Measurements from ENCODE around the gene FCHO1. TPM values are rescaled to one million over a fixed set of nuclear protein-coding genes. Genes with fewer than 3 reads are reported as not detected.
A peak's percentile ranks its signal among the peaks of the same experiment; 100 is the strongest.

The FCHO1 gene
- total and polyA plus RNA-seq, 3 donors from 2014 or later = 9.8 to 15.6 (median 12.8) TPM

DNA sequence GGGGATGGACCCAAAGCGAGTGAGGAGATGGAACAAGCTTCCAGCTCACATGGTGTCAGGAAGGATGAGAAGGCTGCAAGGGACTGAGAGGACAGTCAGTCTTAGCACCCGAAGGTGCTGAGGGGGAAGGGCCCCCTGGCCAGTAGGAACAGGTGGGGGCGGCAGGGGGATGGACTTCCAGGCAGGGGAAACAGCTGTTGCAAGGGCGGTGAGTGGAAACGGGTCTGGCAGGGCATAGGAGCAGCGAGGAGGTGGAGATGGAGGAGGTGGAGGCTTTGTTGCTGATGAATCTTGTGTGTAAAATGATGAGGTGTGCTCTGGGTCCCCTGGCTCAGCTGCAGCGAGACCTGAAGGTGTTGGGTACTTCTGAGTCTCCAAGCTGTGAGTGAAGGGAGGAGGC is 30.8 kb upstream of the FCHO1 start:
- TF ChIP-seq POLR2A (IDR thresholded peaks at IDR 0.05) (no peak), CTCF (IDR thresholded peaks at IDR 0.05) (no peak)
- no peak overlapping the region for H3K27ac ChIP-seq
- intact Hi-C loops (cut with DNase I; ENCODE audit: low total_unique reads) = no loop called here

DNA sequence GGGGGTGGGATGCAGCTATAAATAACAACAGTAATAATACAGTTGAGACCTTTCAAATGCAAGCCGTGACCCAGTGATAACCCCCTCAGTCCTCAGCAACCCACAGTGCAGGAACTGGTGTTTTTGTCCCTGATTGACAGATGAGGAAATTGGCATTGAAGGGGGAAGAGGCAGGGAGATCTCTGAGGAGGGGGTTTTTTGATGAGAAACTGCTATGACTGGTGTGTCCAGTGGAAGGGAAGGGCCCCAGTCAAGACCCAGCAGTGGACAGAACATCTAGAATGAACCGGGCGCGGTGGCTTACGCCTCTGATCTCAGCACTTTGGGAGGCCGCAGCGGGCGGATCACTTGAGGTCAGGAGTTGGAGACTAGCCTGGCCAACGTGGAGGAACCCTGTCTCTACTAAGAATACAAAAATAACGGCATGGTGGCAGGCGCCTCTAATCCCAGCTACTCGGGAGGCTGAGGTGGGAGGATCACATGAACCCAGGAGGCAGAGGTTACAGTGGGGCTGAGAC is 30.1 kb upstream of the FCHO1 start:
- TF ChIP-seq POLR2A (IDR thresholded peaks at IDR 0.05) = no peak
- Histone ChIP-seq H3K36me3 (ENCODE audit: low read depth, missing control alignments) (no peaks in the 10 kb centered on the region), H3K4me1 (peaks cover 26% of the 10 kb centered on the region), H3K4me3 (no peak overlapping the region), H3K9me3 (no peaks in the 10 kb centered on the region), H3K27me3 (no peaks in the 10 kb centered on the region), H3K27ac (no peak overlapping the region)
- no peak for DNase-seq
- intact Hi-C loops (cut with DNase I; ENCODE audit: low total_unique reads) = no loop called here
- 62 to 72% methylated on average over 10 to 12 of the region's 12 CpGs for WGBS, 2 donors

More for the DNA sequence above, 30.8 kb upstream of the FCHO1 start:
- no peak for DNase-seq
- H3K36me3 ChIP-seq (ENCODE audit: low read depth, missing control alignments) = no peaks in the 10 kb centered on the region
- 7 to 8% methylated on average over 7 of the region's 7 CpGs for WGBS, 2 donors
- H3K27me3 ChIP-seq = no peaks in the 10 kb centered on the region
- peaks cover 25% of the 10 kb centered on the region for H3K4me1 ChIP-seq
- H3K4me3 ChIP-seq = peak overlapping the region; percentile 63 to 83
- no peaks in the 10 kb centered on the region for H3K9me3 ChIP-seq

DNA sequence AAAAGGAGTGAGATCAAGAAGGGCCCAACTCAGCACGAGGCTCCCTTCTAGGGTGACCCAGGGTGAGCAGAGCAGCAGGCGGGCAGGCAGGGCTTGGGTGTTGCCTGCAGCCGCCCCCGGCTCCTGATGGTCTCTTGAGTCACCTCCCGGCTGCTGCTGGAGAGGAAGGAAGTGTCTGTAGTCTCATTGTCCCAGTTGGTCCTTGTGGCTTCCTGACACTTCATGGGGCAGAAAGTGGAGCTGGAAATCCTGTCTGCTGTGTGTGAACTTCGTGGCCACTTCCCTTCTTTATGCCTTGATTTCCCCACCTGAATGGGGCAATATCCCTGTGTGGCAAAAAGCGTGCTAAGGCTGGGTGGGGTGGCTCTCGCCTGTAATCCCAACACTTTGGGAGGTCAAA is 29.5 kb upstream of the FCHO1 start:
- Histone ChIP-seq H3K27me3 (no peaks in the 10 kb centered on the region), H3K27ac (no peak overlapping the region), H3K9me3 (no peaks in the 10 kb centered on the region), H3K4me3 (no peak overlapping the region), H3K4me1 (peaks cover 33% of the 10 kb centered on the region), H3K36me3 (ENCODE audit: low read depth, missing control alignments) (no peaks in the 10 kb centered on the region)
- no peak for TF ChIP-seq CTCF (IDR thresholded peaks at IDR 0.05)
- 61 to 66% methylated on average over 3 to 8 of the region's 8 CpGs for WGBS, 2 donors
- intact Hi-C loops (cut with DNase I; ENCODE audit: low total_unique reads) = no loop called here
- DNase-seq = no peak

DNA sequence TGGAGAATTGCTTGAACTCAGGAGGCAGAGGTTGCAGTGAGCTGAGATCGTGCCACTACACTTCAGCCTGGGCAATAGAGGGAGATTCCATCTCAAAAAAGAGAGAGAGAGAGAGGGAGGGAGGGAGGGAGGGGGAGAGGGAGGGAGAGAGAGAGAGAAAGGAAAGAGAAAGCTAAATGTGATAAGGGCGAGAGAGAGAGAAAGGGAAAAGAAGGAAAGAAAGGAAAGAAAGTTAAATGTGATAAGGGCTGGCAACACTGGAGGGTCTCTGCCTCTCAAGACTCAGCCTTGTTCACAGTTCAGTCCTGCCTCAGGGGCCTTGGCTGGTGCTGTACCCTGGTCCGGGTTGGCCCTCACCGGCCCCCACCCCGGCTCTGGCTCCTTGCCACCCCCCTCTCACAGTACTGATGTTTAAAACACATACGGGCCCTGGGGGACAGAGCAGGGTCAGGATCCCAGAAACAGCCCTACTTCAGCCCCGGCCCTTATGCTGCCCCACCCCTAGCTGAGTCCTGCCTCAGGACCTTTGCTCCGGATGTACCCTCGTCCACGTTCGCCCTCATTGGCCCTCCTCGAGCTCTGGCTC is 28.5 kb upstream of the FCHO1 start:
- Histone ChIP-seq H3K36me3 (ENCODE audit: low read depth, missing control alignments) (no peaks in the 10 kb centered on the region), H3K4me1 (peaks cover 37% of the 10 kb centered on the region), H3K27ac (no peak overlapping the region), H3K9me3 (no peaks in the 10 kb centered on the region), H3K27me3 (no peaks in the 10 kb centered on the region), H3K4me3 (no peak overlapping the region)
- intact Hi-C loops (cut with DNase I; ENCODE audit: low total_unique reads) = no loop called here
- TF ChIP-seq CTCF (IDR thresholded peaks at IDR 0.05) (no peak), POLR2A (IDR thresholded peaks at IDR 0.05) (no peak)
- no peak for DNase-seq
- WGBS, 2 donors = 64 to 74% methylated on average over 12 of the region's 12 CpGs

- no peak for TF ChIP-seq CTCF (IDR thresholded peaks at IDR 0.05)
- no peak for TF ChIP-seq POLR2A (IDR thresholded peaks at IDR 0.05)
- Histone ChIP-seq H3K27me3 (no peaks in the 10 kb centered on the region), H3K27ac (no peak overlapping the region), H3K9me3 (no peaks in the 10 kb centered on the region), H3K4me3 (no peak overlapping the region), H3K36me3 (ENCODE audit: low read depth, missing control alignments) (no peaks in the 10 kb centered on the region), H3K4me1 (peaks cover 33% of the 10 kb centered on the region)
- no peak for DNase-seq
- intact Hi-C loops (cut with DNase I; ENCODE audit: low total_unique reads) = no loop called here
- WGBS, 2 donors = 94 to 96% methylated on average over 7 of the region's 7 CpGs
Observed at GRCh38 chr19:17724655-17725054, 26.6 kb upstream of the FCHO1 start.

Measured in testis (tissue), 3 donors.